B cell (primary cell): Measurements from ENCODE around the gene SRGAP1. TPM values are rescaled to one million over a fixed set of nuclear protein-coding genes. Genes with fewer than 3 reads are reported as not detected.

Experiments used
- ATAC-seq: fragments of 200-7000 bp; cut with Tn5 transposase; one replicate; pipeline ENCODE4 v1.10.0; 2021; ENCODE audit warnings: low read depth, mild to moderate bottlenecking, moderate number of reproducible peaks, moderate library complexity
- CTCF ChIA-PET: fragments of 350-600 bp; sonication (Branson Sonifier 250); formaldehyde crosslinking; loops from one replicate; lab custom pipeline; 2021; ENCODE audit warnings: antibody characterized with exemption, inconsistent platforms; lab: Charles Lee
- POLR2A ChIA-PET: fragments of 350-600 bp; sonication (Branson Sonifier 250); formaldehyde crosslinking; loops from one replicate; lab custom pipeline; 2021; ENCODE audit warnings: antibody characterized with exemption; lab: Charles Lee
- DNase-seq: peaks from one replicate; pipeline ENCODE4 v3.0.0; 2013
- H2AFZ ChIP-seq: 2 replicates; pipeline ENCODE4 v1.6.1; 2012; ENCODE audit warnings: mild to moderate bottlenecking, low read depth, low read length; ENCODE audit not compliant: insufficient read depth, poor library complexity, severe bottlenecking
- H3K27ac ChIP-seq, 2 donors: 1 replicate in 1 of 2; 2 replicates in 1 of 2; pipeline ENCODE4 v1.5.1; 2012 to 2013; ENCODE audit warnings: low read length in 2 of 2, mild to moderate bottlenecking in 2 of 2, moderate library complexity in 1 of 2
- H3K27me3 ChIP-seq, 4 experiments: fragments of 200-600 bp in 1 of 4; sonication (generic) in 1 of 4; replicated peaks in 1 of 4; 1 replicate in 2 of 4; 2 replicates in 2 of 4; pipeline versions ENCODE4 v1.6.1 to v1.7.0; 2013 to 2016; ENCODE audit warnings: low read length in 3 of 4, mild to moderate bottlenecking in 2 of 4, mixed read lengths in 1 of 4, moderate library complexity in 1 of 4; ENCODE audit not compliant: insufficient read depth in 4 of 4, control insufficient read depth in 3 of 4; ENCODE audit errors: control extremely low read depth in 1 of 4
- H3K36me3 ChIP-seq, 2 experiments: replicated peaks in 1 of 2; 1 replicate in 1 of 2; 2 replicates in 1 of 2; pipeline versions ENCODE4 v1.6.1 to v1.7.1; 2013; ENCODE audit warnings: low read length in 1 of 2; ENCODE audit not compliant: insufficient read depth in 2 of 2, control insufficient read depth in 1 of 2; ENCODE audit errors: control extremely low read depth in 1 of 2, extremely low read depth in 1 of 2
- H3K4me1 ChIP-seq, 2 donors: fragments of 200-600 bp in 1 of 2; sonication (generic) in 1 of 2; 1 replicate in 1 of 2; 2 replicates in 1 of 2; pipeline versions ENCODE4 v1.5.1 to v1.6.1; 2013 to 2017; ENCODE audit warnings: low read length in 2 of 2; ENCODE audit not compliant: control insufficient read depth in 2 of 2, insufficient read depth in 2 of 2
- H3K4me2 ChIP-seq: replicated peaks from 2 replicates; pipeline ENCODE3; 2012; ENCODE audit warnings: mild to moderate bottlenecking, low read depth, low read length; ENCODE audit not compliant: poor library complexity, severe bottlenecking
- H3K4me3 ChIP-seq, 5 experiments: fragments of 200-600 bp in 1 of 5; sonication (generic) in 1 of 5; 1 replicate in 3 of 5; 2 replicates in 2 of 5; pipeline versions ENCODE4 v1.5.1 to v1.7.0; 2011 to 2016; ENCODE audit warnings: low read length in 4 of 5, mild to moderate bottlenecking in 4 of 5, low read depth in 2 of 5, control low read depth in 1 of 5, moderate library complexity in 1 of 5; ENCODE audit not compliant: insufficient read depth in 1 of 5; ENCODE audit errors: control extremely low read depth in 1 of 5, extremely low read depth in 1 of 5
- H3K79me2 ChIP-seq: fragments of 200-600 bp; sonication (generic); one replicate; pipeline ENCODE4 v1.6.0; 2016; ENCODE audit warnings: low read length; ENCODE audit not compliant: control insufficient read depth, insufficient read depth
- H3K9ac ChIP-seq: fragments of 200-600 bp; sonication (generic); 2 replicates; pipeline ENCODE4 v1.6.1; 2017; ENCODE audit warnings: mild to moderate bottlenecking, low read length, moderate library complexity
- H3K9me3 ChIP-seq, 3 donors: one replicate each; pipeline versions ENCODE4 v1.6.1 to v1.7.1; 2013; ENCODE audit warnings: low read length in 2 of 3; ENCODE audit not compliant: control insufficient read depth in 2 of 3, insufficient read depth in 1 of 3; ENCODE audit errors: control extremely low read depth in 1 of 3
- H4K20me1 ChIP-seq: 2 replicates; pipeline ENCODE4 v1.6.0; 2012; ENCODE audit warnings: mild to moderate bottlenecking, low read length; ENCODE audit not compliant: insufficient read depth, control insufficient read depth, poor library complexity, severe bottlenecking
- H3K27ac Mint-ChIP-seq: one replicate; pipeline ENCODE4 v1.8.0; 2021; ENCODE audit warnings: mixed read lengths
- H3K27me3 Mint-ChIP-seq: one replicate; pipeline ENCODE4 v1.8.0; 2021; ENCODE audit warnings: mixed read lengths
- H3K4me1 Mint-ChIP-seq: one replicate; pipeline ENCODE4 v1.8.0; 2021; ENCODE audit warnings: mixed read lengths
- H3K4me3 Mint-ChIP-seq: one replicate; pipeline ENCODE4 v1.8.0; 2021; ENCODE audit warnings: mixed read lengths
- H3K9me3 Mint-ChIP-seq: one replicate; pipeline ENCODE4 v1.8.0; 2022; ENCODE audit warnings: mixed read lengths; ENCODE audit not compliant: insufficient read depth
- CTCF ChIP-seq: fragments of 200-600 bp; IDR thresholded peaks from one replicate; pipeline ENCODE4 v1.8.0; 2022; ENCODE audit warnings: antibody characterized with exemption, mild to moderate bottlenecking
- EZH2 ChIP-seq: IDR thresholded peaks from 2 replicates; pipeline ENCODE4 v1.6.1; 2012; ENCODE audit warnings: borderline replicate concordance, low read depth, mild to moderate bottlenecking, moderate library complexity, low read length; ENCODE audit not compliant: insufficient read depth, poor library complexity, severe bottlenecking
- WGBS: methylation state at CpG from one replicate; pipeline ENCODE4 v1.1.5; 2013; ENCODE audit warnings: missing lambda C conversion rate; ENCODE audit not compliant: insufficient coverage; 5-methylcytosine and 5-hydroxymethylcytosine counted together
- intact Hi-C: fragments of 100-400 bp; cut with micrococcal nuclease; formaldehyde crosslinking; loops from one replicate; pipeline ENCODE4 v1.10.0; 2022
- polyA plus RNA-seq: library from polyadenylated mRNA; depleted of rRNA; stranded (reverse); fragments of >200 nt; gene quantifications from 2 replicates; pipeline ENCODE4 v1.2.3, GENCODE V29; 2012
- total RNA-seq, 2 donors: library from RNA; stranded (reverse); fragments of 120-200 nt in 1 of 2; gene quantifications; 1 replicate in 1 of 2; 2 replicates in 1 of 2; pipeline versions ENCODE4 v1.2.3 to v1.2.4, GENCODE V29; 2013 to 2022

The SRGAP1 gene
- total and polyA plus RNA-seq, 2 donors (not counting 1 experiment from before 2014, with no cell fraction given): under 0.01 to 0.22 TPM

GRCh38 chr12:63826006-63826585 lies 18.4 kb upstream of the SRGAP1 start:
- POLR2A ChIA-PET: no interaction called here
- intact Hi-C loops: loop anchor here (1.0 kb wide), 1 partner anchor 430 kb away; no protein-coding TSS in a partner anchor
- no peak overlapping the region for H3K4me2 ChIP-seq
- CTCF ChIA-PET: interaction anchor here (1.1 to 3.1 kb wide), 2 partner anchors 28 to 430 kb away, joined by 5 to 15 read pairs; no protein-coding TSS in a partner anchor
- Mint-ChIP-seq H3K4me3 (no peak overlapping the region), H3K27ac (no peak overlapping the region), H3K9me3 (peaks cover 4% of the 10 kb centered on the region), H3K4me1 (peaks cover 2% of the 10 kb centered on the region), H3K27me3 (peaks cover 37% of the 10 kb centered on the region)
- H3K9me3 ChIP-seq: peaks cover 0 to 5% (median 0%) of the 10 kb centered on the region in 3 donors
- no peak overlapping the region for H3K9ac ChIP-seq
- WGBS: 17% methylated on average over 1 of the region's 4 CpGs
- no peaks in the 10 kb centered on the region for H3K4me1 ChIP-seq
- TF ChIP-seq CTCF (peak; percentile 72), EZH2 (no peak)
- no peak overlapping the region for H3K27ac ChIP-seq
- no peaks in the 10 kb centered on the region for H3K79me2 ChIP-seq
- H3K27me3 ChIP-seq: no peaks in the 10 kb centered on the region
- no peaks in the 10 kb centered on the region for H3K36me3 ChIP-seq
- ATAC-seq: no peak
- no peak overlapping the region for H3K4me3 ChIP-seq
- H2AFZ ChIP-seq: no peak overlapping the region
- H4K20me1 ChIP-seq: no peaks in the 10 kb centered on the region
- peak; percentile 32 for DNase-seq

- Mint-ChIP-seq H3K4me1 (no peaks in the 10 kb centered on the region), H3K27me3 (peaks cover 21% of the 10 kb centered on the region), H3K4me3 (no peak overlapping the region), H3K9me3 (peaks cover 4% of the 10 kb centered on the region), H3K27ac (no peak overlapping the region)
- H3K36me3 ChIP-seq: no peaks in the 10 kb centered on the region
- H3K27ac ChIP-seq: no peak overlapping the region
- ChIA-PET CTCF (interaction anchor here (1.4 kb wide), 1 partner anchor 428 kb away, joined by 3 read pairs; no protein-coding TSS in a partner anchor), POLR2A (no interaction called here)
- ATAC-seq: no peak
- no peak overlapping the region for H3K4me2 ChIP-seq
- intact Hi-C loops: no loop called here
- WGBS: no CpG with 5 or more reads among the region's 2 CpGs
- no peak overlapping the region for H3K9ac ChIP-seq
- H2AFZ ChIP-seq: no peak overlapping the region
- no peaks in the 10 kb centered on the region for H3K79me2 ChIP-seq
- no peaks in the 10 kb centered on the region for H3K4me1 ChIP-seq
- TF ChIP-seq EZH2: no peak
- TF ChIP-seq CTCF: no peak
- no peaks in the 10 kb centered on the region for H3K27me3 ChIP-seq
- no peaks in the 10 kb centered on the region for H3K9me3 ChIP-seq
- H3K4me3 ChIP-seq: no peak overlapping the region
- no peak for DNase-seq
- no peaks in the 10 kb centered on the region for H4K20me1 ChIP-seq
Measured at GRCh38 chr12:63828867-63829266, 15.6 kb upstream of the SRGAP1 start.
